Activated naive CD4-positive, alpha-beta T cell treated with anti-CD3 and anti-CD28 coated beads, Interleukin-2, amount 50 U/mL, for 24 hours (primary cell): ENCODE results near the gene DHX58.
A peak's percentile ranks its signal among the peaks of the same experiment; 100 is the strongest.

Experiments
- H3K27ac Mint-ChIP-seq: one replicate; pipeline ENCODE4 v1.8.0; 2021; ENCODE audit warnings: mild to moderate bottlenecking, mixed read lengths
- H3K27me3 Mint-ChIP-seq: one replicate; pipeline ENCODE4 v1.8.0; 2021; ENCODE audit warnings: mixed read lengths
- H3K36me3 Mint-ChIP-seq: one replicate; pipeline ENCODE4 v1.8.0; 2021; ENCODE audit warnings: mixed read lengths
- H3K4me1 Mint-ChIP-seq: one replicate; pipeline ENCODE4 v1.8.0; 2021; ENCODE audit warnings: mixed read lengths
- H3K4me3 Mint-ChIP-seq: one replicate; pipeline ENCODE4 v1.8.0; 2021; ENCODE audit warnings: mild to moderate bottlenecking, mixed read lengths
- H3K9me3 Mint-ChIP-seq: one replicate; pipeline ENCODE4 v1.8.0; 2021; ENCODE audit warnings: mixed read lengths

The DHX58 gene

DNA sequence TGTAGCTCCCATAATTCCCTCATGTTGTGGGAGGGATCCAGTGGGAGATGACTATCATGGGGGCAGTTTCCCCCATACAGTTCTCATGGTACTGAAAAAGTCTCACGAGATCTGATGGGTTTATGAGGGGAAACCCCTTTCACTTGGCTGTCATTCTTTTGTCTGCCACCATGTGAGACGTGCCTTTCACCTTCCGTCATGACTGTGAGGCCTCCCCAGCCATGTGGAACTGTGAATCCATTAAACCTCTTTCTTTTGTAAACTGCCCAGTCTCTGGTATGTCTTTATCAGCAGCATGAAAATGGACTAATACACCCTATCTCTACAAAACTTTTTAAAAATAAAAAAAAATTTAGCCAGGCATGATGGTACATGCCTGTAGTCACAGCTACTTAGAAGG, 55.9 kb downstream of the DHX58 start:
- Mint-ChIP-seq H3K4me3 (no peak overlapping the region), H3K4me1 (no peaks in the 10 kb centered on the region), H3K27ac (no peak overlapping the region), H3K36me3 (no peaks in the 10 kb centered on the region), H3K27me3 (peaks cover 9% of the 10 kb centered on the region), H3K9me3 (no peaks in the 10 kb centered on the region)

DNA sequence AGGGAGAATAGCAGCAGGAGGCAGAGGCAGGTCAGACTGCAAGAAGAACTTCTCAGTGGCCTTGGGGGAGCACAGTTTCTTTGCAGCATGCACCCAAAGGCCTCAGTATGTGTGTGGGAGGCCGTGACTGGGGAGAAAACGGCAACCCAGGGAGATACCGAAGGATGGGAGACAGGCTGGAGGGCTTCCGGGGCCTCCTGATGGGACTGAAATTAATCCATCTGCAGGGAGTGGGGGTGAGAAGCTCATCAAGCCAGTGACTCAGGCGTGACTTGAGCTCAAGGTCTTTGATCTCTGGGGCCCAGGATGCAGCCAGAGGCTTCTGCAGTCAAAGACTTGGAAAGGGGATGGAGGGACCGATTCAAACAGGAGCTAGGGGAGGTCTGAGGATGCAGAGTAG, 57.0 kb downstream of the DHX58 start:
- peaks cover 6% of the 10 kb centered on the region for H3K4me1 Mint-ChIP-seq
- H3K9me3 Mint-ChIP-seq = no peaks in the 10 kb centered on the region
- peaks cover 10% of the 10 kb centered on the region for H3K27me3 Mint-ChIP-seq

DNA sequence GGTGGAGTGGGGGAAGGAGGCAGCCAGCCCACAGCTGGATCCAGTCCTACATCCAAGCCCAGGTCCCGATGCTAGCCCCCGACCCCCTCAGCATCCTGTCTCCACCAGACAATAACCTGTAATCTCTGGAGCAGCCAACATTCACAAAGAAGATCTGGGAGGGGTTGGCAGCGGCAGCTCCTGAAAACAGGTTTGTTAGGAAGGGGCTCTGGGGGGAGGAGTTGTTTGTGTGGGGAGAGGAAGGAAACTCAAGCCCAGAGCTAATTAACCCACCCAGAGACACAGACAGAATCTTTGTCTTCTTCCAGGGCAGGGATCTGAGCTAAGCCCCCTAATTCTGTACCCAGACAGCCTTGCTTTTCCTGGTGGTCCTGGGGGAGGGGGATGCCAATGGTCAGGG, 57.5 kb downstream of the DHX58 start:
- Mint-ChIP-seq H3K9me3 (no peaks in the 10 kb centered on the region), H3K27ac (no peak overlapping the region), H3K36me3 (no peaks in the 10 kb centered on the region), H3K4me3 (no peak overlapping the region), H3K4me1 (peaks cover 6% of the 10 kb centered on the region), H3K27me3 (peaks cover 10% of the 10 kb centered on the region)

More for the DNA sequence above, 57.0 kb downstream of the DHX58 start:
- Mint-ChIP-seq H3K27ac (no peak overlapping the region), H3K4me3 (no peak overlapping the region), H3K36me3 (no peaks in the 10 kb centered on the region)

DNA sequence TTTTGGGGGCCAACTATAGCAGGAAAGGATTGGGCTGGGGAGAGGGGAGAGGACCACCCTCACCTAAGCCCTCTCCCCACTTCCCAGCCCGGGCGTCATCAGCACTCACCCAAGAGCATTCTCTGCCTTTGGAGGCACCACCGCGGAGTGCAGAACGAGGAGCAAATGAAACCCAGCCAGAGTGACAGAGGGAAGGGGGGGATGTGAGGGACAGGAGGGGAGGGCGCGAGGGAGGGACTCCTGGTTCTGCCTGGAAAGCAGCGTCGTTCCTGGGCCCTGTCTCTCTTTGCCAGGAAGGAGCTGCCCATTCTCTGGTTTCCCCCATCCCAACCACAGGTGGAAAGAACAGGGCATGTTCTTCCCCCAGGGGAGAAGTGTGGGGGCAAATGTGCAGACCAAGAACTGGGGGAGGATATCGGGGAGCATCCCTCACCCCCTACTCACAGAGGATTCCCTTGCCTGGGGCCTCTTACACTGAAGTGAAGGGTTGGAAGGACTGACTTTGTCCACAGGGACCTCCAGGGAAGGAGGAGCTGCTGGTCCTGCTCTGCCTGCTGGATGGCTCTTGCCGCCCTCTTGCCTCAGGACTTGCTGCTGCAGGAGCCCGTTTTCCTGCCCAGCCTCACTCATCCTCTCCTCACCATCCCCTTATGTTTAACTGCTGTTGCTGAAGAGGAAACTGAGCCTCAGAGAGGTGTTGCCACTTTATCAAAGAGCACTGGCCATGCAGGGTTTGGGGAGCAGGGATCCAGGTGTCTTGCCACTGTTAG, 58.6 kb downstream of the DHX58 start:
- no peak overlapping the region for H3K4me3 Mint-ChIP-seq
- no peaks in the 10 kb centered on the region for H3K9me3 Mint-ChIP-seq
- H3K4me1 Mint-ChIP-seq = peaks cover 6% of the 10 kb centered on the region
- H3K27ac Mint-ChIP-seq = no peak overlapping the region
- no peaks in the 10 kb centered on the region for H3K36me3 Mint-ChIP-seq
- H3K27me3 Mint-ChIP-seq = peaks cover 10% of the 10 kb centered on the region

DNA sequence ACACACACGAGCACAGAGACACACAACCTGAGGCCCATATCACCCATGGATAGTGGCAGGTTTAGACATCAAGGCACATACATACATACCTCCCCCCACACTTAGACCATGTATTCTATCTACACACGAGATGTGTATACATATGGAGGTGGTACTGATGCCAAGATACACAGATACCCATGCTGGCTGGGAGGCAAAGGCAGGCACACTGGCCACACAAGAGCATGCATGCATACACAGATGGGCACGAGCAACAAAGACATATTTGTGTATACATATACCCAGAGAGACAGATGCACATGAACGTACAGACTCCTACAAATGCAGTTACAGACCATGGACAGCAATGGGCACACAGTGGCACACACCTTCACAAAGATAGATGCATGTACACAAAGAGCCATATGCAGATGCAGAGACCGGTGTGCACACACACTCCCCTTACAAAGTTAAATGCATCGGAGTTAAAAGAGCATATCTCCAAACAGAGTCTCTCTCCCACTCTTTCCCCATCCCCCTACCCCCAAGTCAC, 60.1 kb downstream of the DHX58 start:
- H3K36me3 Mint-ChIP-seq = no peaks in the 10 kb centered on the region
- no peaks in the 10 kb centered on the region for H3K9me3 Mint-ChIP-seq
- H3K27ac Mint-ChIP-seq = no peak overlapping the region
- H3K4me1 Mint-ChIP-seq = peaks cover 6% of the 10 kb centered on the region
- H3K4me3 Mint-ChIP-seq = no peak overlapping the region
- H3K27me3 Mint-ChIP-seq = peaks cover 10% of the 10 kb centered on the region

DNA sequence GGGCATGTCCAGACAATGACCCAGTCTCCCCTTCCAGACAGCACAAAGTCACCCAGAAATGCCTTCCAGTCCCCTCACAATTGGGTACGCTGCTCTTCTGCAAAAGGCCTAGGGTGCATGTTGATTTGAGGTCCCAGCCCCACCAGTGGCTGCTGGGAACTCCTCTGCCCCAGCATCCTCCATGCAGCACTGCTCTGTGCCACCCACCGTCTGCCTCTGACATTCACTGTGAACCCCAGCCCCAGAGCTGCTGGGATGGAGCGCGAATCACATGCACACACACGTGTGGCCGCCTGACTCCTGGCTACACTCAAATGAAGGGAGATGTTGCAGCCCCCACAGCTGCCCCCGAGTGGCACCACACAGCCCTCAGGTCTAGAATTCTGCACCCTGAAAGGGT, 60.9 kb downstream of the DHX58 start:
- peaks cover 6% of the 10 kb centered on the region for H3K4me1 Mint-ChIP-seq

More for the DNA sequence above, 60.9 kb downstream of the DHX58 start:
- Mint-ChIP-seq H3K4me3 (peak overlapping the region; percentile 31), H3K9me3 (no peaks in the 10 kb centered on the region), H3K27me3 (peaks cover 10% of the 10 kb centered on the region), H3K27ac (no peak overlapping the region), H3K36me3 (no peaks in the 10 kb centered on the region)
